GM19351 (cell line): Measurements from ENCODE around the gene C16orf89.
"Not testable (repeated sequence)": the region's sequence is repeated elsewhere in the genome, so short reads cannot be mapped to it uniquely, and the experiment has no call there.

Experiments used
- ATAC-seq: cut with Tn5 transposase; IDR thresholded peaks from one replicate; pipeline ENCODE4 v1.9.1; 2021; ENCODE audit warnings: mild to moderate bottlenecking, moderate library complexity; ENCODE audit not compliant: unreplicated experiment

C16orf89 gene, protein sequence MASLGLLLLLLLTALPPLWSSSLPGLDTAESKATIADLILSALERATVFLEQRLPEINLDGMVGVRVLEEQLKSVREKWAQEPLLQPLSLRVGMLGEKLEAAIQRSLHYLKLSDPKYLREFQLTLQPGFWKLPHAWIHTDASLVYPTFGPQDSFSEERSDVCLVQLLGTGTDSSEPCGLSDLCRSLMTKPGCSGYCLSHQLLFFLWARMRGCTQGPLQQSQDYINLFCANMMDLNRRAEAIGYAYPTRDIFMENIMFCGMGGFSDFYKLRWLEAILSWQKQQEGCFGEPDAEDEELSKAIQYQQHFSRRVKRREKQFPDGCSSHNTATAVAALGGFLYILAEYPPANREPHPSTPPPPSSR

DNA sequence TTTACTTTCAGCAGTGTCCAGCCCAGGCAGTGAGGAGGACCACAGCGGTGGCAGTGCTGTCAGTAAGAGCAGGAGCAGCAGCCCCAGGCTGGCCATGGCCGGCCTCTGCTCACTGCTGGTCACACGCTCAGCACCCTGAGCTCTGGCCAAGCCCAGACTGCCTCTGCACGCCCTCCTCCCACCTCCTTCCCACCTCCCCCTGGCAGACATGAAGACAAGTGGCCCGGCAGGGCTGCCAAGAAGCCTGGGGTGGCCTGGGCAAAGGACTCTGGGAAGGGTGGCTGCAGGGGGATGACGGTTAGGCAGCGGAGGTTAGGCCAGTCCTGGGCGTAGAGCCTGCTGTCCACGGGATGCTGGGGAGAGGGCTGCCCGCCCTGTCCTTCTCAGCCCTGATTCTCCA is at the start of gene C16orf89:
Gene C16orf89, minus strand, starts transcription at position 144 of the 400 bp plus-strand sequence. Its CDS starts 48 bp downstream, at position 96.
- ATAC-seq = no peak

DNA sequence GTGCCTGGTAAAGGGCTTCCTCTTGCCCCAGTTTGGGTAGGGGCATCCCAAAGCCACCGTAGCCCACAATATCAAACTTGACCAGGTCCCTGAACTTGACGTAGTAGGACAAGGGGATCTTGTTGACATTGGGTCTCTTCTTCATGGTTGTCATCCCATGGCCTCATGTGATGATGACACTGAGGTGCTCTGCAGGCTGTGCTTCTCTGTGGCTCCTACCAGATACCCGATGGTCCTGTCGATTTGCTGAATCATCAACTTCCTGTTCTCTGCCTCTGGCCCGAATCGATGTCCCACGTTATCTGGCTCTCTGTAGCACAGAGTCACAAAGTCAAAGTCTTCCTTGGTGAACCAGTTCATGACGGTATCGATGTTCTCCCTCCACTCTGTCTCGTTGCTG is 45.2 kb upstream of the C16orf89 start:
- ATAC-seq = not testable (repeated sequence)

GRCh38 chr16:5108505-5109158 is 42.9 kb upstream of the C16orf89 start:
- ATAC-seq = no peak

- ATAC-seq = not testable (repeated sequence)
Measured at GRCh38 chr16:5105039-5105438, 39.3 kb upstream of the C16orf89 start.

DNA sequence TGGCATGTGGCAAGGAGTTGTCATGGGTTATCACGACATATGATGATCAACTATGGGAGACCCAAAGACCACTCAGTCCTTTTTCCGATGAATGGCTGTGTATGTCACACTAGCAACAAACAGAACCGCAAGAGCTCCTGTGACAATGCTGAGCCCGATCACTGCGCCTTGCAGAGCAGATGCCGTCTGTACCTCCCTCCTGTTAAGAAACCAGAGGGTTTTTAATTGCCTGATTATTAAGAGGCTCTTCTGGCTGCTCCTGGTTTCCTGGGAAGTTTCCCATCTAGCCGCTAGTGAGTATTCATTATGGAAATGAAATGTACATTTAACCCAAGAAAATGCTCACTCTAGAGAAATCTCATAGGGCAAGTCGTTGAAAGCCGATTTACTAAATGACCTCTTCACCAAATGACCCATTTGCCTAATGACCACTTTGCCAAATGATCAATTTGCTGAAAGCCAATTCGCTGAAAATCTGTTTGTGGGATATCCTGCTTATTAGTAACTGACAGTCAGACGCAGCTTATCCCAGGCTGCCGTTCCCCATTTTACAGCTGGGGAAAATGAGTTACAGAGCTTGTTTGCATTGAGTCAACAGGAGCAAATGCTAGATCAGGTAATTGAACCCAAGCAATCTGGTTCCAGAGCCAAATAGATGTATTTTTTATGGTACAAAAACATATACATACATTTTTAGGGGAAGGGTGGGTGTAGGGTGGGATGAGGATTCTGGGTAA is 37.7 kb upstream of the C16orf89 start:
- ATAC-seq = not testable (repeated sequence)

- ATAC-seq = not testable (repeated sequence)
Measured at GRCh38 chr16:5099174-5099573, 33.4 kb upstream of the C16orf89 start.

- ATAC-seq = peak; percentile 69
Measured at GRCh38 chr16:5098221-5099159, 32.7 kb upstream of the C16orf89 start.

DNA sequence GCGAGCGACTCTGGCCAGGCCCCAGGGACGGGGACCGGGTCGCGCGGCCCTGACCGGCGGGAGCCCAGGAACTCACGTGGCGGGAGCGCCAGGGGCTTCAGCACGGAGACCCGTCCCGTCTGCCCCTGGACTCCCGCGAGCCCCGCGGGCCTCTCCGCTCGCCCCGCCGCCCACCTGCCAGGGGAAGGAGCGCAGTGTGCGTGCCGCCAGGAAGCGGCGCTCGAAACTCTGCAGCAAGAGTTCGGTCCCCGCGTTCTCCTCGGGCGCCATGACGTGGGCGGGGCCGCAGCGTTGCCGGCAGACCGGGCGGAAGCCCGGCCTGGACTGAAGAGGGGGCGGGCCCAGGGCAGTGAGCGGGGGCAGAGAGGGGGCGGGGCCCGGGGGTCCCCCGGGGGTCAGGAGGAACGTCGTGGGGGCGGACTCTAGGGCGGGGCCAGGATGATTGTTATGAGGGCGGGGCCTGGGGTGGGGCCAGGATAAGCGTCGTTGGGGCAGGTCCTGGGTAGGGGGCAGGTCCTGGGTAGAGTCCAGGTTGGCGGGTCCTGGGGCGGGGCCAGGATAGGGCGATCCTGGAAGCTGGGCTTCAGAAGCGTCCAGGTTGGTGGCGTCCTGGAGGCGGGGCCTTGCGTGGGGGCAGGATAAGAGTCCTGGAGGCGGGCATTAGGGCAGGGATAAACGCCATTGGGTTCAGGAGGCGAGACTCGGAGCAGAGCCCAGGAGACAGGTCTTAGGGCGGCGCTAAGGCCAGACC is 31.9 kb upstream of the C16orf89 start, which contains the start of gene EEF2KMT:
Gene EEF2KMT, minus strand, starts transcription at position 326 of the 751 bp plus-strand sequence. Its CDS starts 56 bp downstream, at position 270.
- peak; percentile 90 for ATAC-seq

DNA sequence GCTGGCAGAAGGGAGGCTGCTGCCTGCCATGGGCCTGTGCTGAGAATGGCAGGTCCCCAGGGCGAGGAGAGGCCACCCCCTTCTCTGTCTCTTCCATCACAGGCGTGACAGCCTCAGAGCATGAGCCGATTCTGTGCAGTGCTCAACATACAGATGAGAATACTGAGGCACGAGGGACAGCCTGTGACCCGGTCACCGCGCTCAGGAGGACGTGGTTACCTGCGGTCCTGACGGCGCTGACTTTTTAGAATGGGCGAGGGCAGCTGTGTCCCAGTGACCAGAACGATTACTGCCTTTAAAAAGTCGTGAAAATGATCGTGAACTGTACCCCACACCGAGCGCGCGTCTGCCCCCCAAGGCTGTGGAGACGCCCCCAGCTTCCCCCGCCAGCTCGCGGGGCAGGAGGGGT is 31.3 kb upstream of the C16orf89 start:
- ATAC-seq = not testable (repeated sequence)

- not testable (repeated sequence) for ATAC-seq
Measured at GRCh38 chr16:5096437-5097060, 30.8 kb upstream of the C16orf89 start.

DNA sequence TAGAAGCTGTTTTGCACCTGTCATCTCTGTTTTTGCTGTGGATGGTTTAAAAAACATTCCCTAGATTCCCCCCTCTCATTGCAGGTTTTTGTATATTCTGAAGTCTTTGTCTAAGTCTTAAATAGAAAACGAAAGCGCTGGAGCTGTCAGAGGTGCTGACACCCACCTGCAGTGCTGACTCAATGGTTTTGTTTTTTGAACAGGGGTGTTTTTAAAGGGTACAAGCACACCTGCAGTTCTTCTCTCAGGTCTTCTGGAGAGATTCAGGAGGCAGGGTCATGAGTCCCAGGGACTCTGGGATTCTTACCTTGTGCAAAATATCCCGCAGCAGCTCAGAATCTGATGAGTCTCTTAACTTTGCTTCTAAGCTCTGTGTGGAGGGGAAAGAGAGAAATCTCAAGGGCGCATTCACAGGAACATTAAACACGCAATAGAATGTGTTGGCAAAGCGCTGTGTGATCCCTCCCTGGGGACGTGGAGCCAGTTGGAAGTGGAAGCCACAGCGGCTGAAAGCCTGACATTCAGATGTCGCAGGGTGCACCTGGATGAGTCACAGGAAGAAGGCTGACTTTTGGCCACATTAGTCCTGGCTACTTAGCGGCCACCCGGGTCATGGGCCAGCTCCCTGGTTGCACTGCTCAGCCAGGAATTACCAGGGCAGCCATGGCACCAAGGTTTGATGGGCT is 29.5 kb upstream of the C16orf89 start:
- ATAC-seq = not testable (repeated sequence)

GRCh38 chr16:5093746-5094145 is 28.0 kb upstream of the C16orf89 start:
- ATAC-seq = not testable (repeated sequence)

GRCh38 chr16:5093081-5093480 is 27.3 kb upstream of the C16orf89 start:
- ATAC-seq = not testable (repeated sequence)

DNA sequence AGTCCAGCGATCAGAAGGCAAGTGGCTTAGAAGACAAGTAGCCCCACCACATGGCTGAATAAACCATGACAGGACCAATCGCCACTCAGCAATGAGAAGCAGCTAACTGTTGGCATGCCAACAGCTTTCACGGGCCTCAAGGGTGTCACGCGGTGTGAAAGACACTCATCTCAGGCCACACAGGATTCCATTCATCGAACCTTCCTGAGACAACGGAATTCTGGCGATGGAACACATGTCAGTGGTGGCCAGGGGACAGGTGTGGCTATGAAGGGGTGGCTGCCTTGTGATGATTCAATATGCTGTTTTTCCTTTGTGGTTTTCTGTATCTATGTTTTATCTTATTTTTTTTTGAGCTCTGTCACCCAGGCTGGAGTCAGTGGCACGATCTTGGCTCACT is 24.8 kb upstream of the C16orf89 start:
- not testable (repeated sequence) for ATAC-seq

- not testable (repeated sequence) for ATAC-seq
Measured at GRCh38 chr16:5089911-5090555, 24.3 kb upstream of the C16orf89 start.

- not testable (repeated sequence) for ATAC-seq
Measured at GRCh38 chr16:5088936-5089335, 23.2 kb upstream of the C16orf89 start.

DNA sequence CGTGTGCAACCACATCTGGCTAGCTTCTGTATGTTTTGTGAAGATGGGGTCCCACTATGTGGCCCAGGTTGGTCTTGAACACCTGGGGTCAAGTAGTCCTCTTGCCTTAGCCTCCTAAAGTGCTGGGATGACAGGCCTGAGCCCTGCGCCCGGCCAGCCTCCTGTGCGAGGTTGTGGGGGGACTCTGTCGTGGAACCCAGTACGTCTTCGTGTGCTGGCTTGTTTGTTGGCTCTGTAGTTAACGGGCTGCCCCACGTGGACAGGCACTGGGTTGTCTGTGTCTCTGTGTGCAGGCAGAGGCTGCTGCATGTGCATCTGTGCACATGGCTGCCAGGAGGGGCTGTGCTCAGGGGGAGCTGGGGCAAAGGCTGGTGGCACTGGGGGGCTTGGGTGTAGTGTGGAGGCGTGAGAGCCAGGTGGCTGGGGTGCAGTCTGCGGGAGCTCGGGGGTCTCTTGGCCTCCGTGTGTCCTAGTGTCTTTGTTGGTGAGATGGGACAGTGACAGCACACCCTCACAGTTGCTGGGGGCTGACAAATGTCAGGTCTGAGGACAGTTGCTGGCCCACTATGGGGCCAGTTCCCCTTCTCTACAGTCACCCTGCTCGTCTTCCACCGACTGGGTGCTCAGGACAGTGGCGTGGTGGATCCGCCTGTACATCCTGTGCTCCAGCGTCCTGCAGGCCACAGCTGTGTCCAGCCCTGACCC is 22.5 kb upstream of the C16orf89 start:
- not testable (repeated sequence) for ATAC-seq
